Esophagus mucosa (tissue), 1 donor: ENCODE data around the gene PTX3. TPM values are rescaled to one million over a fixed set of nuclear protein-coding genes. Genes with fewer than 3 reads are reported as not detected.
A peak's percentile ranks its signal among the peaks of the same experiment; 100 is the strongest.

Experiments used
- ATAC-seq: fragments of 200-7000 bp; cut with Tn5 transposase; one replicate; pipeline ENCODE4 v1.9.1; 2020
- total RNA-seq: library from RNA; stranded (reverse); gene quantifications from one replicate; pipeline ENCODE4 v1.2.4, GENCODE V29; 2023
- donor health status: DM: yes; HTN: yes; CAD: no.

PTX3 gene
- total RNA-seq, 1 donor from 2014 or later: 0.16 TPM

DNA sequence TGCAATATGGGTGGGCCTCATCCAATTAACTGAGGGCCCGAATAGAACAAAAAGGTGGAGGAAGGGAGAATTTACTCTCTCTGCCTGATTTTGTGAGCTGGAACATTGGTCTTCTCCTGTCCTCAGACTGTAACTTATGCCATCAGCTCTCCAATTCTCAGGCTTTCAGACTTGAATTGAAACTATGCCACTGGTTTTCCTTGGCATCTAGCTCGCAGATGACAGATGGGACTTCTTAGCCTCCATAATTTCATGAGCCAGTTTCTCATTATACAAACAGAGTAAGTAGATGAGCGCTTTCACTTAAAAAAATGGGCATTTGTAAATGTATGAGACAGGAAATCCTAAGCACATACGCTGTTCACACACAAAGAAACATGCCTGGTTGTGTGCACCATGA lies 8.7 kb upstream of the PTX3 start:
- no peak for ATAC-seq

DNA sequence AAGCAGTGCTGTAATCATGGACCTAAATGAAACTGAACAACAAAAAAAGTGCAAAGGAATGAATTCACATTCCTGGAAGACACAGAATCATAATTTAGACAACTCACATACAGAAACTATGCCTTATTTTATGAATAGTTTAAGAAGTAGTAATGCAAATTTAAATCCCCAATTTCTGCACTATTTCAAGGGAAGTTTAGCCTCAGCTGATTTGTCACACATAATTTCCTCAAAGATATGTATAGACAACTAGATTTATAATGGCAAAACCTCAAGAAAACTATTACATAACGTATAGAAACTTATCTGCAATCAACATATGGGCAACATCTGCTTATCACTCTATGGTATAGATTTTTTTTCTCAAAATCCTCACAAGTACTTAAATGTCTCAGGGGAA lies 7.8 kb upstream of the PTX3 start:
- no peak for ATAC-seq

DNA sequence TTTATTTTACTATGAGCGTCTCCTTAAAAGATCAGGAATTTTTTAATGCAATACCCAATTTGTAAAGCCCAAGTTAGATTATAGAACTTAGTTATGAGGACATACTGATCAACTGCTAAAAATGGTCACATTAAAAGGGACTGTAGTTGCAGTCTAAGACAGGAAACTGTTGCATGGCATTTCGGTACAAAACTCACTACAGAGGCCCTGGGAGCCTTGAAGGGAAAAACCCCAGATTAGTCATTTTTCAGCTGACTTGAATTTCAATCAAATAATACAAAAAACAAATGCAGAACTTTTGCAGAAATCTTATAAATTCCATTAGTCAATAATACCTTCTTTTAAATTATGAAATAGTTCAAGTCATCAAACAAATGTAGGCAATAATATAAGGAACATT lies 6.9 kb upstream of the PTX3 start:
- no peak for ATAC-seq

DNA sequence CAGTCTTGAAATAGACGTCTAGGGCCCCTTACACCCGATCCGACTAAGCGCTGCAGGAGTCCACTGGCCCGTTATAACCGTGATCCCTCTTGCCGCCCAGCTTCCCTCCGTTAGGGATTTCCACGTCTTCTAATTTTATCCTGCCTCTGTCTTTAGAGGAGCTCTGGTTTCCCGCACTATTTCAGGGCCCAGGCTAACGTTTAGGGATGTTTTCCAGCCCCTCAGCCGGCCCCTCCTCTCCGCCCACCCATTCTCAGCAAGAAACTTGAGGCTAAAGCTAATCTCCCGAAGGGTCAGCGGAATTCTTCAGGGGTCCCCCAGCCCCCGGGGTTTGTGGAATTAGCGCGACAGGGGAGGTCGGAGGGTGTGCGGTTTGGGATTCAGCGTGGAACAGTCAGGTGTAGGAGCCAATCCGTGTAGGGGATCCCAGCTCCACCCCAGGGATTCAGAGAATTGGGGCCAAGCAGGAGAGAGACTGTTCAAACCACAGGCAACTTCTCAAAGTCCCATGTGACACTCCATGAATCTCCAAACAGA lies 1.6 kb downstream of the PTX3 start:
- no peak for ATAC-seq

DNA sequence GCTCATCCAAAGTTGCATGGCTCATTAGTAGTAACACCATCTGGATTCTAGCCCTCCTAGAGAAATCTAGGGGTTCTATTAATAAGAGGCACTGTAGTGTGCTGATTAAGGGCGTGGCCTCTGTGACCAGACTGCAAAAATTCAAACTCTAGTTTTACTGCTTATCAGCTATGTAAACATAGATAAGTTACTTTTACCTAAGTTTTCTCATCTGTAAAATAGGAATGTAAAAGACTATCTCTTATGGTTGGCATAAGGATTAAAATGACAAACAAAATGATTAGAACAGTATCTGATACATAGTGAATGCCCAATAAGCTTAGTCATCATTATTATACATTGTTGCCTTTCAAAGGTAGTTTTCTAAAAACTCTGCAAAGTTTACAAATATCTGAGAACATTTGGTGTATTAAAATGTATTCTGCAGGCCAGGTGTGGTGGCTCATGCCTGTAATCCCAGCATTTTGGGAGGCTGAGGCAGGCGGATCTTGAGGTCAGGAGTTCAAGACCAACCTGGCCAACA lies 4.5 kb downstream of the PTX3 start:
- no peak for ATAC-seq

DNA sequence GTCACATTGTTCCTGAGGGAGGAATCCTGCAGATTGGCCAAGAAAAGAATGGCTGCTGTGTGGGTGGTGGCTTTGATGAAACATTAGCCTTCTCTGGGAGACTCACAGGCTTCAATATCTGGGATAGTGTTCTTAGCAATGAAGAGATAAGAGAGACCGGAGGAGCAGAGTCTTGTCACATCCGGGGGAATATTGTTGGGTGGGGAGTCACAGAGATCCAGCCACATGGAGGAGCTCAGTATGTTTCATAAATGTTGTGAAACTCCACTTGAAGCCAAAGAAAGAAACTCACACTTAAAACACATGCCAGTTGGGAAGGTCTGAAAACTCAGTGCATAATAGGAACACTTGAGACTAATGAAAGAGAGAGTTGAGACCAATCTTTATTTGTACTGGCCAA lies 6.1 kb downstream of the PTX3 start:
- no peak for ATAC-seq

DNA sequence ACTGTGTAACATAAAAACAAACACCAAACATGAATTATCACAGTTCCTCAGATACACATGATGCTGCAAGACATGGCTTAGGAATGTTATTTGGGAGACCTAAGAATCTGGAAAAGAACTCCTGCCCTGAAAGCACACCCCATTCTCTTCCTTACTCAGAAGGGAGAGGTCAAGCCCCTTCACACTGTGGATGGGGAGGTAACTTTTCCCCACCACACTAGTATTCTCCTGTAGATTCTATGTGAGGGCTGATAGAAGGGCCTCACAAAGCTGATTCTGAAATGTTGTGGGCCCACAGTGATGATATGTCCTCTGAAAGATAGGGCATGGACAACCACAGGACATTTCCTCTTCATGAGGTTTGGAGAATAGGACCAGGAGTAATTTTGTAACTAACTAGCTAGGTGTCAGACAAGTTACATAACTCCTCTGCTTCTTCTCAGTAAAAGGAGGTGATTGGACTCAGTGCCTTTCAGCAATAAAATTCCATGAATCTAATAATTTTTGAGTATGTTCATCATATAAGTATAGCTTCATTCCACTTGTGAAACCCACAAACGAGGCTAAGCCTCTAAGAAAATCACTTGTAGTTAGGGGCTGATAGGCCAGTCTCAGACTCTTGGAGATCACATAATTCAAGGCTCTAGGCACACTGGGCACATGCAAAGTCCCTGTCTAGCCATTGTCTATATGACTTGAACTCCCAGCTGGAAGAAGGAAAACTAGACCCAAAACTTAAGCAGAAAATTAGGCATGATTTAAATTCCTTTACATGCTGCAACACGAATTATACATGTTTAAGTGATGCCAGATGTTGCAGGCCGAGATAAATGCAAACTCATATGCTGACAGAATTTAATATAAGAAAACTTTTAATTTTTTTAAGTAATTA lies 7.5 kb downstream of the PTX3 start:
- no peak for ATAC-seq

DNA sequence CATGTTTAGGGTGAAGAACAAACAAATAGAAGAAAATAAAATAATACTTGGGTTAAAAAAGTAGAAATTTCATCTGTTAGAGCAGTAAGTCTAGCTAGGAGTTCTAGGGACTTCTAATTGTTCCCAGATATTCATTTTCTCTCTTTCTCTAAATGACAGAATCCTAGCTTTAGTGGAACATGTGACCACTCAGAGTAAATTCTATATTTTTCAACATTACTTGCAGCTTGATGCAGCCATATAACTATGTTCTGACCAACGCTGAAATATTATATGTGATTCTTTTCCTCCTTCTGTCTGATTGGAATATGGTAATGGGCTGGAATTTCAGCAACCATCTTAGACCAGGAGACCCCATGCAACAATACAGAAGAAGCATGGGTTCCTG lies 8.1 kb downstream of the PTX3 start:
- ATAC-seq: no peak

DNA sequence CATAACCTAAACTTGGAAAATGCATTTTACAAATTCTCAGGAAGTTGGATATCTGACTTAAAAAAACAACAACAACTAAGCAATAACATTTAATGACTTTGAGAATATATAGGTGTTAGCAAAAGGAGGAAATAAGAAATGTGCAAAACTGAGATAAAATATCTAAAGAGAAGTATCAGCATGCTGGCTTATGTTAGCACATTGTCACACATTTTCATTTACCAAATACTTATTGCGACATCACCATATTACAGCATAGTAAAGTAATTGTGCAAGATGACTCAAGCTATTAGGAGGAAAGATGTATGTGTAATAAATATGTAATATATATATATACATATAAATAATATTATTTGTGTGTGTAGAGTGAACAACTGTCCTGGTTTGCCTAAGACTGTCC lies 9.2 kb downstream of the PTX3 start:
- peak; percentile 39 for ATAC-seq

DNA sequence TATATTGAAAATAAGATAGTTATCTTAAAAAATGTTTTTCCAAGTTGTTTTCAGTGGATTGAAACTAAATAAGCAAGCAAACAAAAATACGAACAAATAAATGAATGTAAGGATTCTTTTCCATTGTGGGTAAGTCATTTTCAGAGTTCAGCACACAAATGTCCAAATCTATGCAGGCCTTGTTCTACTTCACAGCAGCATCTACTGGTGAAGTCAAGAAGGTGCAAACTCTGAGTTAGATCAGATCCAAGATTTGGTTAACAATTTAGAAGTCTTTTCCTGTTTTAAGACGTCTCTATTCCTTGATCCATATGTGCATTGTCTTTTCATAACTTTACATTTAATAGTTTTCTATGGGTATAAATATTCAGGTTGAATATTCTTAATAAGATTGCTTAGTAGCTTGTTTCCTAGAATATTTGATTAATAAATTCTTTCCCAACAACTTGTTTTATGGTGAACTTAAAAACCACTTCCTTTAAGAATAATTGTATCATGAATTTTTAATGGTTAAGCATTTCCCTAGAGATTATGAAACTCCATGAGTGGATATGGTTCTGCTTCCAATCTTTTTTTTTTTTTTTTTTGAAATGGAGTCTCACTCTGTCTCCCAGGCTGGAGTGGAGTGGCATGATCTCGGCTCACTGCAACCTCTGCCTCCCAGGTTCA lies 10.5 kb downstream of the PTX3 start:
- no peak for ATAC-seq

DNA sequence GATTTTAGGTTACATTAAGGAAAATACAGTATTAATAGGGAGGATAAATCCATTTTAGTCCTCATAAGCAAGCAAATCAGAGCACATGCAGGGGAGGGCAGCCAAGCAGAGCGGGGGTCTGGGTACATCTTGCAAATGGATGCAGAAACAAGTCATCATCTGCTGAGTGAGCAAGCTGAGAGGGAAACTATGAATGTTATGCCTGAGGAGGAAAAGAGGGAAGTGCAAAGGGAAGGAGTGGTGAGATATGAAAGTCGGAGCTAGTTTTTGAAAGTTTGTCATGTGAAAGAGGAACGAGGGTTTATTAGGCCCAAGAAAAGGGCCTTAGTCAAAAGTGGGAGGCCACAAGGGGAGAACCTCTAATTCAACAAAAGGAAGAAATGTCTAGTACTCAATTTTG lies 15.4 kb downstream of the PTX3 start:
- ATAC-seq: no peak

DNA sequence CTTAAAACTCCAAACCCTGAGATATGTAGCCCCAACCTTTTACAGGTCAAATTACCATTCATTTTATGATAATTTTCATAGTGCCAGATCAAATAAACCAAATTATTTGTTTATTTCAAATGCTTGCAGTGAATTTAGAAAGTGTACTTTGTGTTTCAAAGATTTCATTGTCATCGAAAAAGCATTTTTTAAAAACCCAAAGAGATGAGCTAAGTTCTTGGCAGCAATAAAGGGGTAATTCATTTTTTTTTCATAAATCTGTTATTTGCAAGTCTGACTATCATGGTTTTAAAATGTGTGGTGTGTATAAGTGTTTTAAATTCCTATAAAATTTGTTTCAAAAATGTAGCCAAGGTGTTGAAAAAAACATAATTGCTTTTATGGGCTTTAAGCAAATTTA lies 17.2 kb downstream of the PTX3 start:
- no peak for ATAC-seq

DNA sequence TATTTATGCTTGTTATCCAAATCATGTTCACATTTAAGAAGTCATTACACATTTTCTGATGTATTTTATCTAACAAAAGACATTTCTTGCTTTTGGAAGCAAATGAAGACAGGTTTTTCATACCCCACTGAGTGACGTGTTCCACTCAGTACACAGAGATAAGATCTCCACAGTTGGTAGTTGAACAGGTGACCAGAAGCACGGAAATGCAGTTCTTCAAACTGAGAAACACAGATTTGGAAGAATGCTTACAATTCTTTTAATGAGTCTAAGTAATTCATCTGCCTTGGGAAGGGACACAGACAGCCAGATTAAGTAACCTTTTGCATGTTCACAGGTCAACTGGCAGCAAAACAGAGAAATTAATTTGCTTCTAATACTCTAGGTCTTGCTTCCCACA lies 23.1 kb downstream of the PTX3 start:
- no peak for ATAC-seq

DNA sequence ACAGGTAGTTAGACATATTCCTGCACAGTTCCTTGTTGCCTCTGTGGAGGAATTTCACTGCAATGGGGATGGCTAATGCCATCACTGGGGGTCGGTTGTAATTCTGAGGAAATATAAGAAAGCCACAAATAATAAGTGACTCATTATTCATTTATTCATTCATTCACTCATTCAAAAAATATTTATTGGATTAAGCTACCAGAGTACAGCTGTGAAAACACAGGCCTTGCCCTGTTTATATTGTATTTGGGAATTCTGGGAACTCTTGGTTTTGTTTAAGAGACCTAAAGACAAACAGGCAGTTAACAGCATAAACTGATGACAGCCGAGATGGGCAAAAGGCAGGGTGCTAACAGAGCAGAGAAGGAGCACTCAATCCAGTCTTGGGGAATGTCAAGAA lies 23.6 kb downstream of the PTX3 start:
- no peak for ATAC-seq

DNA sequence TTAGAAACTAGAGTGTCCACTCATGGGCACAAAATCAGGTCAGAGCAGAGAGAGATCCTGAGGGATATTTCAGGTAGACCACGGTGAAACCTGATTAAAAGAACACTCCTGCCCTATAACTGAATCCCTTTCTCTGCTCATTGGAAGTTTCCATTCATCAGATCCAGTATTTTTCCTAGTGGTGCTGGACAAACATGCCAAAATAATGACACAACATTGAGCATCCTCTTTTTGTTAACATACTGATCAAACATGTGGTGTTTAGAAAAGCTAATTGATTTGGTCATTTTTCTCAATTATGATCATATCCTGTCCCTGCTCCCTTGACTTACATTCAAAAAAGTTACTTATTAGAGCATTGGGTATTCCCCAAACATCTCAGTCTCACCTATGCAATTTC lies 27.2 kb downstream of the PTX3 start:
- no peak for ATAC-seq

DNA sequence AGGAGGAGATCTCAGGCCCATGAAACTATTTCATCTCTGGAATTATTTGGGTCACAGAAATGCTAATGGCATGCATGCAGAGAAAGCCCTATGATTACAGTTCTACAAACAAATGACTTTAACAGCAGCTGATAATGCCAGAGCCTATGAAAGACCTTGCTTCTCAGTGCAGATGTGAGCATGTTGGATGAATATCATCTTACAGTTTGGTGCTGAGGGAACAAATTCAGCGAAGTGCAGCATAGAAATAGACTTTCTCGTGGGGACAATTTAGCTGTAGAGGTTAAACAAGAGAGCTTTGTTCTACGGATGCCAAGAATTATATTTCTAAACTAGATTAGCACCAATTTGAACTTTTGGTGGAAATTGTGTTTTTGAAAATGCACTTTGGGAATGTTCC lies 27.7 kb downstream of the PTX3 start:
- no peak for ATAC-seq

DNA sequence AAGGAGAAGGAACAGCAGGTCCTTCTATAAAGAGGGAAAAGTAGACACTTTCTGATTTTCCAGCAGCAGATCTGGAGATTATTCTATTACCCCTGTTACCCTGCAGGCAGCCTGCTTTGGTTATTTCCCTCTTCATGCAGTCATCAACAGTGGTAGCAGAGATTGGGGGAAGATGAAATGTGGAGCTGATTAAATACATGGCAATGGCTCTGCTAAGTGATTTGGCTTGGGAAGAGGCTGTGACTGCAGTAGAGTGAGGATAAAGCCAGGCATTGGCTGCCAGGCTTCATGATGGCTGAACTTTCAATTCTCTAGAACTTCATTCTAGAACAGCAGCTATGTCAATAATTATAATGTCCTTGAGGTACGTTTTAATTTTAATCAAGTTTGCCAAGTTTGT lies 29.1 kb downstream of the PTX3 start:
- ATAC-seq: no peak

DNA sequence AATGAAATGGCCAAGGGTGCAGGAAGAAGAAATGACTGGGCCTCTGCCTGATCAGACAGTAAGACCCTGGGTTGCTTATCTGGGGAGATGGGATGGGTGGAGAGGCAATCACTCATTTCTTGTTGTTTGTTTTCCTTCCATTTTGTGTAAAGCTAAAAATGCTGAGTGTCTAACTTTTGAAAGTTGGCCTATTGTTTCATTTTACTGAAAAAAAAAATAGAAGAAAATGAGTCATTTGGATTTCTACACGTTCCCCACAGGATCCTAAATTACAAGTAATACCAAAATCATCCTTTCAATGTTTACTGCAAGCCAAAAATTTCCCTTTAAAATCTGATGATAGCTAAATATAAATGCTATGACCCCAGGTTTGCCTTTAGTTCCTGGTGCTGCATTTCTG lies 30.6 kb downstream of the PTX3 start:
- no peak for ATAC-seq

DNA sequence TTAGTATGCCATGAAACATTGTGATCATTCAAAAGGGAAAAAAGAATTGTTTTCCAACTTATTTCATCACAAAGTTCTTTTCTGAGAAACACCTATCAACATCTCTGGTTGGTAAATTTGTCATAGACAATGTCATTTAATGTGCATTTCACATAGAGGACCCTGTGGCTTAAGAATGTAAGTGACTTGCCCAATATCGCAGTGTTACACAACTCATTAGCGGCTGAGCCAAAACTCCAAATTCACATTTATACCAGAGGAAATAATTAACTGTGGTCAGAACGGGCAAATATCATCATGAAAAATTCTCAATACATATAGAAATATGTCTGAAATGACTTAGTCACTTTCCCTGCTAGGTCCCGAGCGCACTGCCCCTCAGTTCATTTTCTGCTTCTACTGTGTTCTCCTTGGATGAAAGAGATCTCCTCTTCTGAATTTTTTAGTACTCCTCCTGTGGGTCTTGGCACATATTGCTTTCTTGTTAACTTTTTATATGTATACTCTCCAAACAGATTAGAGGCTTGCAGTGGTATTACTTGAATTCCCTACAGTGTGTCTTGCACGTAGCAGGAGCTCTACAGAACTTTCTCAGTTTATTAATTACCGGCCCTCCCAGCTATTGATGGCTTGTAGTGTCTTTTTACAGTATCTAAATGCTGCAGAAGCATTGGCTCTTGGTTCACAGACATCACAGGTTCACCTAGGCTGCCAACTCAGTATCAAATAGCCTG lies 33.1 kb downstream of the PTX3 start:
- no peak for ATAC-seq

DNA sequence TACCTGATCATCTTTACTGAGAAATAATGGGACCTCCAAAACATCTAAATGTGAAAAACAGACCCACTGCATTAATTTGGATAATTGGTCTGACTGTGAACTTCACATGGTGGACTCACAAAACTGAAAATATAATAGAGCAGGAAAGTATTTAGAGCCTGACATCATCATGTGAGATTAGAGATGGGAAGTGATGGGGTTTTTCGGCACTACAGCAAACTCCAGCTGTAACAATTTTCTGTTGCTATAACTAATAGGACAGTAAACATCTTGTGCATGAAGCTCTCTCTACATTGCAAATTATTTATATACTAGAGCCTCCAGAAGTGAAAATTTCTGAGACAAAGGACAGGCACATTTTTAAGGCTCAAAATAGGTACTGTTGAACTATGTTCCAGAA lies 34.4 kb downstream of the PTX3 start:
- ATAC-seq: no peak

DNA sequence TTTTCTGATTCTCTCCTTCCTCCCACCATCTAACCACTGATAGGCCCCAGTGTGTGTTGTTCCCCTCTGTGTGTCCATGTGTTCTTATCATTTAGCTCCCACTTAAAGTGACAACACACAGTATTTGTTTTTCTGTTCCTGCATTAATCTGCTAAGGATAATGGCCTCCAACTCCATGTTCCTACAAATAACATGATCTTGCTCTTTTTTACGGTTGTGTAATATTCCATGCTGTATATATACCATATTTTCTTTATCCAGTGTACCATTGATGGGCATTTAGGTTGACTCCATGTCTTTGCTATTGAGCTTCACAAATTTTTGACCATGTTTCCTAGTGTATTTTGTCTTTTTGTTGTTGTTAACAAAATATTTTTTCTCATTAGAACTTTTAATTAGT lies 36.0 kb downstream of the PTX3 start:
- no peak for ATAC-seq

DNA sequence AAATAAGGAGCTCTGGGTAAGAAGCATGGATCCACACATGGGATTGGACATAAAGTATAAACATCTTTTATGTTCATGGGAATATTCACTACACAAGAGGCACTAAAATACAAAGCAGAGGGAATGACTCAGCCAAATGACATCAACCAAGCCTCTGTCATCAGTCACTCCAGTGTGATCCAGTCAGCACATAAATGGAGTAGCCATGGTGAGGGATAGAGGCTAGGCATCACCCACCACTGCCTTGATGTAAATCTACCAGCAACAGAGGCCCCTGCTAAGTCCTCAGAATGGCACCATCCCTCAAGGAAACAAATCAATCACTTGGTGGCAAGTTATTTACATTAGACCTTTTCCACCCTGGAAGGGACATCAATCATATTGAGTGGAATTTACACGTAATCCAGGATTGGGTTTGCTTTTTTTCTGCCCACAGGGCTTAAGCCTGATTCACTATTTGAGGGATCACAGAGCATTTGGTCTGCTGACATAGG lies 39.3 kb downstream of the PTX3 start:
- ATAC-seq: no peak

DNA sequence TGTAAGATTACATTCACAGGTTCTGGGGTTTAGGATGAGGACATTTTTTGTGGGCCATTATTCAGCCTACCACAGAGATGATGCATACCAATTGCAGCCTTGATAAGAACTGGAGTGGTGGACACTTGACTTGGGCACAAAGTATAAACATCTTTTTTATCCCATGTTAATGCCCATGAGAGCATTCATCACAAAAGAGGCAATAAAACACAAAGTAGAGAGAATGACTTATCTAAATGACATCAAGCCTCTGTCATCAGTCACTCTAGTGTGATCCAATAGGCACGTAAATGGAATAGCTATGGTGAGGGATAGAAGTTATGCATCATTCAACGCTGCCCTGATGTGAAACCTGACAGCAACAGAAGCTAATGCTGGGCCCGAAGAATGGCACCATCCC lies 40.8 kb downstream of the PTX3 start:
- no peak for ATAC-seq
